ENCODE data around the gene NCAM1.

DNA sequence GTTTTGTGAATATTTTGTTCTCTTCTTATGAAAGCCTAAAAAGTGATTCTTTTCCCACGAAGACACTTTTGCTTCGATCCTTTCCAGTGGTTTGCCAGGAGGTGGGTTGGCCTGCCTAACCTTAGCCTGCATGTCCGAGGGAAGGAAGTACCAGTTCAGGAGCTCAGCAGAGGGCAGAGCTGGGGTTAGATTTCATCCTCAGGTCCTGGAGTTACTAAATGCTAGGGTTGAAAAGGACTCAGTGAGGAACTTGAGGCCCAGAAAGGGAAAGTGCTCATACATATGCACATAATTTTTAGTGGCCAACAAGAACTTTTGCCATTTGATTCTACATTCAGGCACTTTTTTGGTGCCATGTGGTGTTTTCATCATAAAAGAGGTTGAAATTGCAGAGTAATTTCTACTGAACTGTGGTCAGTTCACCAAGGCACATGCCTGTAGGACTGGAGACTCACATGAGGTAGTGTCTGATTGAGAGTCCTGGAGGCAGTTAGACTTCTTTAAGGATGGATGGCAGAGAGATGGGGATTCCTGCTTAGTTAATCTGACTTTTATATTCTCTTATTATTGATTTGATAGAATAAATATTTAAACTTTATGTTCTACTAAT lies 36.7 kb downstream of the NCAM1 start:
- TF ChIP-seq, protein P1, sequence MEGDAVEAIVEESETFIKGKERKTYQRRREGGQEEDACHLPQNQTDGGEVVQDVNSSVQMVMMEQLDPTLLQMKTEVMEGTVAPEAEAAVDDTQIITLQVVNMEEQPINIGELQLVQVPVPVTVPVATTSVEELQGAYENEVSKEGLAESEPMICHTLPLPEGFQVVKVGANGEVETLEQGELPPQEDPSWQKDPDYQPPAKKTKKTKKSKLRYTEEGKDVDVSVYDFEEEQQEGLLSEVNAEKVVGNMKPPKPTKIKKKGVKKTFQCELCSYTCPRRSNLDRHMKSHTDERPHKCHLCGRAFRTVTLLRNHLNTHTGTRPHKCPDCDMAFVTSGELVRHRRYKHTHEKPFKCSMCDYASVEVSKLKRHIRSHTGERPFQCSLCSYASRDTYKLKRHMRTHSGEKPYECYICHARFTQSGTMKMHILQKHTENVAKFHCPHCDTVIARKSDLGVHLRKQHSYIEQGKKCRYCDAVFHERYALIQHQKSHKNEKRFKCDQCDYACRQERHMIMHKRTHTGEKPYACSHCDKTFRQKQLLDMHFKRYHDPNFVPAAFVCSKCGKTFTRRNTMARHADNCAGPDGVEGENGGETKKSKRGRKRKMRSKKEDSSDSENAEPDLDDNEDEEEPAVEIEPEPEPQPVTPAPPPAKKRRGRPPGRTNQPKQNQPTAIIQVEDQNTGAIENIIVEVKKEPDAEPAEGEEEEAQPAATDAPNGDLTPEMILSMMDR (IDR thresholded peaks at IDR 0.05) = no peak
- no peak for TF ChIP-seq POLR2A (IDR thresholded peaks at IDR 0.05)

All from thyroid gland (tissue), 4 donors.